ENCODE results near the gene ESRRG.

The ESRRG gene

GRCh38 chr1:216640100-216640499 lies 83.1 kb downstream of the ESRRG start:
- no peak for DNase-seq
- TF ChIP-seq GATA1 (IDR thresholded peaks at IDR 0.05; ENCODE audit: low read depth, low read length) (no peak), POLR2A (IDR thresholded peaks at IDR 0.05; ENCODE audit: low read length) (no peak)

GRCh38 chr1:216632980-216633379 lies 90.2 kb downstream of the ESRRG start:
- no peak for TF ChIP-seq GATA1 (IDR thresholded peaks at IDR 0.05; ENCODE audit: low read depth, low read length)
- TF ChIP-seq POLR2A (IDR thresholded peaks at IDR 0.05; ENCODE audit: low read length): no peak
- no peak for DNase-seq

- TF ChIP-seq POLR2A (IDR thresholded peaks at IDR 0.05; ENCODE audit: low read length) (no peak), GATA1 (IDR thresholded peaks at IDR 0.05; ENCODE audit: low read depth, low read length) (no peak)
- DNase-seq: peak in 1 of 2 experiments; percentile 23
These were observed 92.7 kb downstream of the ESRRG start for GRCh38 chr1:216630532-216630931.

GRCh38 chr1:216627252-216627651 lies 96.0 kb downstream of the ESRRG start:
- peak; percentile 38 to 40 for DNase-seq
- TF ChIP-seq GATA1 (IDR thresholded peaks at IDR 0.05; ENCODE audit: low read depth, low read length) (no peak), POLR2A (IDR thresholded peaks at IDR 0.05; ENCODE audit: low read length) (no peak)

GRCh38 chr1:216626394-216627067 lies 96.7 kb downstream of the ESRRG start:
- DNase-seq: peak; percentile 78 to 94
- TF ChIP-seq GATA1 (IDR thresholded peaks at IDR 0.05; ENCODE audit: low read depth, low read length): peak; percentile 88
- TF ChIP-seq POLR2A (IDR thresholded peaks at IDR 0.05; ENCODE audit: low read length): no peak

- TF ChIP-seq GATA1 (IDR thresholded peaks at IDR 0.05; ENCODE audit: low read depth, low read length): no peak
- peak in 1 of 2 experiments; percentile 20 for DNase-seq
These were observed 101.7 kb downstream of the ESRRG start for GRCh38 chr1:216621536-216621935.

- peak; percentile 50 to 82 for DNase-seq
- no peak for TF ChIP-seq GATA1 (IDR thresholded peaks at IDR 0.05; ENCODE audit: low read depth, low read length)
- no peak for TF ChIP-seq POLR2A (IDR thresholded peaks at IDR 0.05; ENCODE audit: low read length)
These were observed 106.0 kb downstream of the ESRRG start for GRCh38 chr1:216617081-216617875.

GRCh38 chr1:216616425-216616824 lies 106.8 kb downstream of the ESRRG start:
- TF ChIP-seq POLR2A (IDR thresholded peaks at IDR 0.05; ENCODE audit: low read length): no peak
- no peak for TF ChIP-seq GATA1 (IDR thresholded peaks at IDR 0.05; ENCODE audit: low read depth, low read length)
- peak; percentile 22 to 24 for DNase-seq

- TF ChIP-seq GATA1 (IDR thresholded peaks at IDR 0.05; ENCODE audit: low read depth, low read length) (no peak), POLR2A (IDR thresholded peaks at IDR 0.05; ENCODE audit: low read length) (no peak)
- DNase-seq: no peak
These were observed 109.0 kb downstream of the ESRRG start for GRCh38 chr1:216614011-216614934.

GRCh38 chr1:216612291-216612690 lies 110.9 kb downstream of the ESRRG start:
- no peak for DNase-seq
- TF ChIP-seq GATA1 (IDR thresholded peaks at IDR 0.05; ENCODE audit: low read depth, low read length): no peak
- no peak for TF ChIP-seq POLR2A (IDR thresholded peaks at IDR 0.05; ENCODE audit: low read length)

GRCh38 chr1:216607067-216607697 lies 116.0 kb downstream of the ESRRG start:
- TF ChIP-seq POLR2A (IDR thresholded peaks at IDR 0.05; ENCODE audit: low read length): no peak
- no peak for TF ChIP-seq GATA1 (IDR thresholded peaks at IDR 0.05; ENCODE audit: low read depth, low read length)
- peak; percentile 24 to 32 for DNase-seq

- peak; percentile 40 to 87 for DNase-seq
- no peak for TF ChIP-seq POLR2A (IDR thresholded peaks at IDR 0.05; ENCODE audit: low read length)
- TF ChIP-seq GATA1 (IDR thresholded peaks at IDR 0.05; ENCODE audit: low read depth, low read length): peak; percentile 38
These were observed 117.1 kb downstream of the ESRRG start for GRCh38 chr1:216606047-216606637.

- TF ChIP-seq POLR2A (IDR thresholded peaks at IDR 0.05; ENCODE audit: low read length) (no peak), GATA1 (IDR thresholded peaks at IDR 0.05; ENCODE audit: low read depth, low read length) (no peak)
- no peak for DNase-seq
These were observed 118.5 kb downstream of the ESRRG start for GRCh38 chr1:216604771-216605170.
